ENCODE measurements around the gene C3orf52.
A peak's percentile ranks its signal among the peaks of the same experiment; 100 is the strongest.

C3orf52 gene

DNA sequence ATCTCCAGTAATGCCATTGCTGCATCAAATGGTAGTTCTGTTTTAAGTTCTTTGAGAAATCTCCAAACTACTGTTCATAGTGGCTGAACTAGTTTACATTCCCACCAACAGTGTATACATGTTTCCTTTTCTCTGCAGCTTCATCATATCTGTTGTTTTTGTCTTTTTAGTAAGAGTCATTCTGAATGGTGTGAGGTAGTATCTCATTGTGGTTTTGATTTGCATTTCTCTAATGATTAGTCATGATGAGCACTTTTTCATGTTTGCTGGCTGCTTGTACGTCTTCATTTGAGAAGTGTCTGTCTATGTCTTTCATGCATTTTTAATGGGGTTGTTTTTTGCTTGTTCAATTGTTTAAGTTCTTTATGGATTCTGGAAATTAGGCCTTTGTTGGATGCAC, 57.1 kb downstream of the C3orf52 start:
- Mint-ChIP-seq H3K4me1 (peaks cover 5 to 9% of the 10 kb centered on the region in 2 donors), H3K36me3 (peaks cover 6 to 17% of the 10 kb centered on the region in 2 donors), H3K9me3 (peaks cover 19 to 32% of the 10 kb centered on the region in 2 donors), H3K27ac (no peak overlapping the region), H3K27me3 (no peaks in the 10 kb centered on the region), H3K4me3 (no peak overlapping the region)
- DNase-seq: no peak
- ATAC-seq (replicated peaks): peak; percentile 44 to 56

DNA sequence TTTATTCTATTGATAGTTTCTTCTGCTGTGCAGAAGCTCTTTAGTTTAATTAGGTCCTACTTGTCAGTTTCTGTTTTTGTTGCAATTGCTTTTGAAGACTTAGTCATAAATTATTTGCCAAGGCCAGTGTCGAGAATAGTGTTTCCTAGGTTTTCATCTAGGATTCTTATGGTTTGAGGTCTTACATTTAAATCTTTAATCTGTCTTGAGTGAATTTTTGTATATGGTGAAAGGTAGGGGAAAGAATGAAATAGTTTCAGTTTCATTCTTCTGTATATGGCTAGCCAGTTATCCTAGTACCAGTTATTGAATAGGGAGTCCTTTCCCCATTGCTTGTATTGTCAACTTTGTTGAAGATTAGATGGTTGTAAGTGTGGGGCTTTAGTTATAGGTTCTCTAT, 57.5 kb downstream of the C3orf52 start:
- Mint-ChIP-seq H3K27ac (no peak overlapping the region), H3K4me3 (no peak overlapping the region), H3K4me1 (peaks cover 5 to 9% of the 10 kb centered on the region in 2 donors), H3K9me3 (peaks cover 20 to 32% of the 10 kb centered on the region in 2 donors), H3K27me3 (no peaks in the 10 kb centered on the region), H3K36me3 (peaks cover 6 to 17% of the 10 kb centered on the region in 2 donors)
- no peak for DNase-seq
- no peak for ATAC-seq (replicated peaks)

DNA sequence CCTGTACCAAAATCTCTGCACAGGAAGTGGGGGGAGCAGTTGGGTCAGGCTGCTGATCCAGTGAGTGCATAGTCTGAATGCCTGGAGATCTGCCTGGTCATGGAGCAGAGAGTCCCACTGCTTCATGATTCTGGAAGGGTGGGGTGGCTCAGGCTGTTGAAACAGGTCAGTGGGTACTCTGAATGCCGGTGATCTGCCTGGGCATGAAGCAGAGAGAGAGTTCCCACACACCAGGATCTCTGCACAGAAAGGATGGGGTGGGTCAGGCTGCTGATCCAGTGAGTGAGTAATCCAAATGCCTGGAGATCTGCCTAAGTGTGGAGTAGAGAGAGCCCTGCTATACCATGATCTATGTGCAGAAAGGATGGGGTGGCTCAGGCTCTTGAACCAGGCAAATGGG, 62.9 kb downstream of the C3orf52 start:
- Mint-ChIP-seq H3K27me3 (no peaks in the 10 kb centered on the region), H3K27ac (no peak overlapping the region), H3K4me3 (no peak overlapping the region), H3K36me3 (peaks cover 6 to 19% of the 10 kb centered on the region in 2 donors), H3K4me1 (no peaks in the 10 kb centered on the region), H3K9me3 (peaks cover 23 to 33% of the 10 kb centered on the region in 2 donors)
- ATAC-seq (replicated peaks): no peak
- DNase-seq: no peak

DNA sequence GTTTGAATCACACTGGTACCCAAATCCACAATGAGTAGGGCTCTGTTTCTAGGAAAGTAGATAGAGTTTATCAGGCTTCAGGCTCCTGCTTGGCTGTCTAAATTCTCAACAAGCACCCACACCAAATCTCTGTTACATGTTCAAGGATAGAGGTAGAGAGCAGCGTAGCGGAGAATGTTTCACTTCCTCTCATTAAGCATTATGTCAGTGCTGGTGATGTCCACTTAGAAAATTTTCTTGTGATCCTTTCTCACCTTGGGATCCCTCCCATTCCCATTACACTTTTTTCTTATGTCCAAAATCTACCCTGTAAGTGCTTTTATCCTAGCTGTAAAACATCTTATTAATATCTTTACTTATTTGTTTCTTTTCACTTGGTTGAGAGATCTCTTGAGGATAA, 81.6 kb downstream of the C3orf52 start:
- Mint-ChIP-seq H3K27me3 (no peaks in the 10 kb centered on the region), H3K9me3 (peaks cover 7 to 8% of the 10 kb centered on the region in 2 donors), H3K27ac (no peak overlapping the region), H3K4me1 (peaks cover 8 to 14% of the 10 kb centered on the region in 2 donors), H3K4me3 (no peak overlapping the region), H3K36me3 (peaks cover 3 to 12% of the 10 kb centered on the region in 2 donors)
- ATAC-seq (replicated peaks) (peak; percentile 86 to 92), DNase-seq (no peak)

Data from stimulated activated naive B cell treated with anti-CD40 and anti-IgM and Interleukin-4, amounts not matched to agents 10 μg/mL and 1 μg/mL and 100 μg/mL, for 72 hours (primary cell).